HEK293T (cell line): ENCODE measurements around the gene PF4V1.

Source experiments
- CTCF ChIA-PET: fragments of 350-600 bp; formaldehyde crosslinking; extraction: SDS; loops from one replicate; lab custom pipeline; 2021; ENCODE audit warnings: antibody characterized with exemption, inconsistent platforms; lab: Yijun Ruan, JAX
- POLR2A ChIA-PET: fragments of 350-600 bp; formaldehyde crosslinking; extraction: SDS; loops from one replicate; lab custom pipeline; 2020; ENCODE audit warnings: antibody characterized with exemption, inconsistent platforms; lab: Yijun Ruan, JAX
- DNase-seq: peaks from one replicate; pipeline ENCODE4 v3.0.0; 2012; ENCODE audit warnings: mixed read lengths; ENCODE audit errors: extremely low spot score
- ARNT ChIP-seq: fragments of 450-650 bp; IDR thresholded peaks from 2 replicates; pipeline ENCODE4 v1.6.1; 2017; ENCODE audit warnings: mild to moderate bottlenecking
- BHLHE40 ChIP-seq: fragments of 450-650 bp; IDR thresholded peaks from 2 replicates; pipeline ENCODE4 v1.6.1; 2016; ENCODE audit warnings: mild to moderate bottlenecking, moderate library complexity, borderline replicate concordance
- CTBP1 ChIP-seq: fragments of 450-650 bp; IDR thresholded peaks from 2 replicates; pipeline ENCODE4 v1.6.1; 2016; ENCODE audit warnings: borderline replicate concordance
- ELF4 ChIP-seq: fragments of 450-650 bp; IDR thresholded peaks from 2 replicates; pipeline ENCODE4 v1.6.1; 2017; ENCODE audit warnings: antibody characterized with exemption
- FOXA1 ChIP-seq: fragments of 450-650 bp; IDR thresholded peaks from 2 replicates; pipeline ENCODE4 v1.6.1; 2016; ENCODE audit warnings: mild to moderate bottlenecking
- FOXK2 ChIP-seq: fragments of 450-650 bp; IDR thresholded peaks from 2 replicates; pipeline ENCODE4 v1.6.1; 2016; ENCODE audit warnings: mild to moderate bottlenecking
- FOXM1 ChIP-seq: fragments of 450-650 bp; IDR thresholded peaks from 2 replicates; pipeline ENCODE4 v1.6.1; 2017; ENCODE audit warnings: mild to moderate bottlenecking, borderline replicate concordance
- HDGF ChIP-seq: fragments of 450-650 bp; IDR thresholded peaks from 2 replicates; pipeline ENCODE4 v1.6.1; 2017; ENCODE audit warnings: antibody characterized with exemption, borderline replicate concordance
- L3MBTL2 ChIP-seq: fragments of 450-650 bp; conservative IDR thresholded peaks from 2 replicates; pipeline ENCODE4 v1.6.1; 2016; ENCODE audit warnings: mild to moderate bottlenecking
- LEF1 ChIP-seq: fragments of 450-650 bp; IDR thresholded peaks from 2 replicates; pipeline ENCODE4 v1.6.1; 2017; ENCODE audit warnings: mild to moderate bottlenecking, borderline replicate concordance
- NFRKB ChIP-seq: fragments of 450-650 bp; IDR thresholded peaks from 2 replicates; pipeline ENCODE4 v1.6.1; 2016; ENCODE audit warnings: mild to moderate bottlenecking, moderate library complexity
- SP1 ChIP-seq: fragments of 450-650 bp; IDR thresholded peaks from 2 replicates; pipeline ENCODE4 v1.6.1; 2017
- SUZ12 ChIP-seq: fragments of 450-650 bp; IDR thresholded peaks from 2 replicates; pipeline ENCODE4 v1.6.1; 2016; ENCODE audit warnings: mild to moderate bottlenecking
- TARDBP ChIP-seq: fragments of 450-650 bp; IDR thresholded peaks from 2 replicates; pipeline ENCODE4 v1.6.1; 2016
- ZNF384 ChIP-seq: fragments of 450-650 bp; IDR thresholded peaks from 2 replicates; pipeline ENCODE4 v1.6.1; 2016
- TF ChIP-seq, protein P1 (sequence below): fragments of 450-650 bp; IDR thresholded peaks from 2 replicates; pipeline ENCODE4 v1.6.1; 2016

PF4V1 gene

DNA sequence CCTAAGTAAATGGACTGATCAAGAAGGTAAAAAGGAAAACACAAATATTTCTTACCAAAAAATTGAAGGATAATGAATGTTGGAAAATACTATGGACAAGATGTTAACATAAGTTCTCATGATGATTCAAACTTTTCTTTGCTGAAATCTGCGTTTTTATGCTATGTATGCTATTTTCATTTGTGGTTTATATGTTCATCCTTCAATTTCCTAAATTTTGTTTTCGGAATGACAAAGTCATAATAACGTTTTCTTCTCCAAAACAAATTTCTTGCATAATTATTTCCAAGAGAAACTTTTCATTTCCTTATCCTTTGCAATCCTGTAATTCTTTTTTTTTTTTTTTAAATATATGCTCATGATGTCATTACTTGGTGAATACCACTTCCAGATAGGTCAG lies 7.8 kb downstream of the PF4V1 start:
- no peak for DNase-seq
- POLR2A ChIA-PET = no interaction called here
- no peak for TF ChIP-seq LEF1
- TF ChIP-seq, protein P1, sequence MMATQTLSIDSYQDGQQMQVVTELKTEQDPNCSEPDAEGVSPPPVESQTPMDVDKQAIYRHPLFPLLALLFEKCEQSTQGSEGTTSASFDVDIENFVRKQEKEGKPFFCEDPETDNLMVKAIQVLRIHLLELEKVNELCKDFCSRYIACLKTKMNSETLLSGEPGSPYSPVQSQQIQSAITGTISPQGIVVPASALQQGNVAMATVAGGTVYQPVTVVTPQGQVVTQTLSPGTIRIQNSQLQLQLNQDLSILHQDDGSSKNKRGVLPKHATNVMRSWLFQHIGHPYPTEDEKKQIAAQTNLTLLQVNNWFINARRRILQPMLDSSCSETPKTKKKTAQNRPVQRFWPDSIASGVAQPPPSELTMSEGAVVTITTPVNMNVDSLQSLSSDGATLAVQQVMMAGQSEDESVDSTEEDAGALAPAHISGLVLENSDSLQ = no peak
- TF ChIP-seq HDGF = no peak
- no peak for TF ChIP-seq L3MBTL2
- TF ChIP-seq BHLHE40 = no peak
- TF ChIP-seq FOXA1 = no peak
- no peak for TF ChIP-seq SUZ12
- no peak for TF ChIP-seq TARDBP
- no peak for TF ChIP-seq ARNT
- TF ChIP-seq FOXK2 = no peak
- no peak for TF ChIP-seq SP1
- no peak for TF ChIP-seq ZNF384
- no peak for TF ChIP-seq ELF4
- no peak for TF ChIP-seq CTBP1
- TF ChIP-seq NFRKB = no peak
- TF ChIP-seq FOXM1 = no peak
- CTCF ChIA-PET = no interaction called here

DNA sequence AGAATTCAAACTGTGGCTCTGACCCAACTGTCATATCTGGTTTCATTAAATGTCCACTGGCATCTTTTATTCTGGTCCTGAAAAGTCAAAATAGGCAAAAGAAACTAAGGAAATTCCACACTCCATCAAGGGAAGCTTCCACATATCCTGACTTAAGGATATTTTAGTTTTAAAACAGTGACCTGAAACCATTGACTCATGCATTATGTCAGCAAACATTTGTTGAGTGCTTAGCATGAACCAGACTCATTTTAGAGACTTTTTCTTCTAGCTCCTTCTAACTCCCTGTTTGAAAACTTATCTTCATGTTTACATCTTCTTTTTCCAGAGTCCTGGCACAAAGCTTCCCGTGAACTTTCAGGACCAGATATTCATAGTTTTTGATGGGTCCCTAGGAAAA lies 9.2 kb downstream of the PF4V1 start:
- ChIA-PET POLR2A (no interaction called here), CTCF (no interaction called here)
- TF ChIP-seq CTBP1 = no peak
- no peak for TF ChIP-seq HDGF
- TF ChIP-seq NFRKB = no peak
- no peak for TF ChIP-seq LEF1
- no peak for TF ChIP-seq ARNT
- TF ChIP-seq SUZ12 = no peak
- no peak for TF ChIP-seq FOXM1
- TF ChIP-seq TARDBP = no peak
- no peak for TF ChIP-seq FOXA1
- TF ChIP-seq, protein P1 = no peak
- TF ChIP-seq ELF4 = no peak
- no peak for DNase-seq

DNA sequence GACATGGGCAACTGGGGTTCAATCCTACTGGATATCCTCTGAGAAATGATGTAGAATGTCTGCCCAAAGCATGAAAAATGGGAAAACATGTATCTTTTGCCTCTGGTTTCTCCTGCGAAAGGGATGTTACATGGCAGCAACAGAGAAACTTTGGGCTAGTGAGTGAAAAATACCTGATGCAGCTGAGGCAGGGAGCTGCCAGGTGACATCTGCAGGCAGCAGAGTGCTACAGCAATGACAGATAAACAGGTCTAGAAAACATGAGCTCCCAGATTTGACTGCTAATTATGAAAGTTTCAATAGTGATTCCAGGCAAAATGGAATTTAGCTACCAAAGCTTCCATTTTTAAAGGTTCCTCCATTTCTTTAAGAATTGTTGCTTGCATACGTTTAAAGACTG lies 11.3 kb downstream of the PF4V1 start:
- no peak for TF ChIP-seq HDGF
- TF ChIP-seq L3MBTL2 = no peak
- TF ChIP-seq, protein P1 = no peak
- no peak for TF ChIP-seq SP1
- no peak for TF ChIP-seq FOXA1
- POLR2A ChIA-PET = no interaction called here

DNA sequence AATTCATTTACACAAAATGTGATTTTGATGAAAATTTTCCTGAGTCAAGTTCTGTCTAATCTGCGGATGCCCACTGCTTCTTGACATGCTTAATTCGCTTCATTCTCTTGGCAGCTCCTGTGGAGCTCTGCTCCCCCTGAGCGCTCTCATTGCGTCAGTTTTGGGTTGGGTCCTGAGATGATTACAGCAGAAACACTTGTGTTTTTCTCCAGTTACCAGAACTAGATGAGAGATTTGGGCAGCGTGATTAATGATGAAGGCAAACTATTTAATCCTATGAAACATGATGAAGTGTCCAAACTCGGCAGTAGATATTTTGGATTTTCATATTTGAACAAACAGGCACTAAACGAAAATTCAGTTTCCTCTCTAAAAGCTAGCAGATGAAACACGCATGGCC lies 11.9 kb downstream of the PF4V1 start:
- TF ChIP-seq, protein P1 = no peak
- TF ChIP-seq ZNF384 (no peak), SUZ12 (no peak), ELF4 (no peak), FOXK2 (no peak), FOXM1 (no peak), FOXA1 (no peak), HDGF (no peak), BHLHE40 (no peak), NFRKB (no peak), TARDBP (no peak), L3MBTL2 (no peak), ARNT (no peak), CTBP1 (no peak)
- CTCF ChIA-PET = interaction anchor here (0.5 to 1.0 kb wide), 2 partner anchors 55 to 390 kb away, joined by 4 read pairs; no protein-coding TSS in a partner anchor
- POLR2A ChIA-PET = no interaction called here
- DNase-seq = no peak

More for the DNA sequence above, 11.3 kb downstream of the PF4V1 start:
- CTCF ChIA-PET = interaction anchor here (0.5 to 1.0 kb wide), 3 partner anchors 56 to 391 kb away, joined by 3 to 4 read pairs (median 4); no protein-coding TSS in a partner anchor
- DNase-seq = peak; percentile 45

DNA sequence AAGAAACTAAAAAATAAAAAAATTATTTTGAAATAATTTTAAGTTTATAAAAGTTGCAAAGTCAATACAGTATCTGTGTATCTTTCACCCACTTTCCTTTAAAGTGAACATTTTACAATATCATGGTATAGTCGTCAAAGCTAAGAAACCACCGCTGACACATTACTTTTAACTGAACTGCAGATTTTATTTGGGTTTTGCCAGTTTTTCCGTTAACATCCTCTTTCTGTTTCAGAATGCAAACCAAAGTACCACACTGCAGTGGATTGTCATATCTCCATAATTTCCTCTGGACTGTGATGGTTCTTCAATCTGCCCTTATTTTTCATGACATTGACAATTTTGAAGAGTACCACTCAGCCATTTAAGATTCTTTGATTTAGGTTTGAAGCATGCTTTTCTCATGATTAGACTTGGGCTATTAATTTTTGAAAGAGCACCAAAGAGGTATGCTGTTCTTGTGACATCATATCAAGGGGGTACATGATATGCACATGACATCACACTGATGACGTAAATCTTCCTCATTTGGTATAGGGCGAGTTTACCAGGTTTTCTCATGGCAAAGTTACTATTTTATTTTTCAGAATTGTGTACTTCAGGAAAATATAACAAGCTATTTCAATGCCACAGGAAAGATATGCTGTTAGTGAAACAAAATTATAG lies 12.5 kb downstream of the PF4V1 start:
- POLR2A ChIA-PET = no interaction called here
- TF ChIP-seq L3MBTL2 (no peak), ZNF384 (no peak), SUZ12 (no peak), TARDBP (no peak), HDGF (no peak), FOXM1 (no peak), BHLHE40 (no peak), FOXK2 (no peak), FOXA1 (no peak), CTBP1 (no peak), ELF4 (no peak), ARNT (no peak), SP1 (no peak), NFRKB (no peak), LEF1 (no peak)
- TF ChIP-seq, protein P1 = no peak
- CTCF ChIA-PET = no interaction called here
- DNase-seq = no peak
